Thyroid gland (tissue), 4 donors: ENCODE data around the gene ANKRD34B.

ENCODE experiments used
- CTCF ChIP-seq, 6 experiments: fragments of 200-600 bp in 3 of 6; fragments of 450-650 bp in 3 of 6; sonication (generic) in 3 of 6; IDR thresholded peaks; one replicate each; pipeline ENCODE4 v1.5.1; 2016 to 2019; ENCODE audit warnings: antibody characterized with exemption in 6 of 6, mild to moderate bottlenecking in 2 of 6, inconsistent platforms in 1 of 6, moderate library complexity in 1 of 6
- POLR2A ChIP-seq, 2 donors: fragments of 450-650 bp; IDR thresholded peaks; one replicate each; pipeline ENCODE4 v1.6.1; 2017; ENCODE audit warnings: antibody characterized with exemption in 2 of 2, mild to moderate bottlenecking in 2 of 2, moderate library complexity in 1 of 2

GRCh38 chr5:80573062-80573461 lies 3.0 kb upstream of the ANKRD34B start:
- TF ChIP-seq CTCF (IDR thresholded peaks at IDR 0.05) (no peak), POLR2A (IDR thresholded peaks at IDR 0.05) (no peak)
